Activated gamma-delta T cell treated with anti-CD3 and anti-CD28 coated beads, Interleukin-2, amount 50 U/mL, for 16 hours (primary cell): ENCODE results near the gene G3BP2.
"Not testable (repeated sequence)": the region's sequence is repeated elsewhere in the genome, so short reads cannot be mapped to it uniquely, and the experiment has no call there.

Experiments used
- DNase-seq: peaks from one replicate; pipeline ENCODE4 v3.0.0-alpha.2; 2020; ENCODE audit warnings: low read depth

The G3BP2 gene

DNA sequence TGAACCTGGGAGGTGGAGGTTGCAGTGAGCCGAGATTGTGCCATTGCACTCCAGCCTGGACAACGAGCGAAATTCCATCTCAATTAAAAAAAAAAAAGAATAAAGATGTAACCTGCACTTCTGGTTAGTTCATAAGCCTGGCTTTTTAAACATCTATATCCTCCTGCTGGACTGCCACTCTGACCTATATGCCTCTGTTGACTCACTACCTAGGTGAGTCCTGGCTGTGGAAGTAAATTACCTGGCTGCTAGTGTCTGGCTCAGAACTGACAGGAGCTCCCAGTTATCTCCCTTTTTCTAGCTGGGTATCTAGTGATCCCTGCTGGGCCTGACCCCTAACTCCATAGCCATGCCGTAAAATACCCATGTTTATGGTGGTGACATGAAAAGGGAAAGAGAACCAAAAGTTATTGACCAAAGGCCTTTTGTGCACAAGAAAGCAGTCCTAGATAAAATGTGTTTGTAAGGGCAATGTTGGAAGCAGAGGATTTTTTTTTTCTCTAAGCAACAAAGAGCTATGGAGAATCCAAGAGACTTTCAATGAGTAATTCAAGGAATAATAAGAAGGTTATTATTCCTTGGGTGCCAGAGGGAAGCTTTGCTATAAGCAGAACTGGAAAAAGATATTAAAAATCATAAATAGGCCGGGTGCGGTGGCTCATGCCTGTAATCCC, 10.4 kb upstream of the G3BP2 start:
- DNase-seq = no peak

DNA sequence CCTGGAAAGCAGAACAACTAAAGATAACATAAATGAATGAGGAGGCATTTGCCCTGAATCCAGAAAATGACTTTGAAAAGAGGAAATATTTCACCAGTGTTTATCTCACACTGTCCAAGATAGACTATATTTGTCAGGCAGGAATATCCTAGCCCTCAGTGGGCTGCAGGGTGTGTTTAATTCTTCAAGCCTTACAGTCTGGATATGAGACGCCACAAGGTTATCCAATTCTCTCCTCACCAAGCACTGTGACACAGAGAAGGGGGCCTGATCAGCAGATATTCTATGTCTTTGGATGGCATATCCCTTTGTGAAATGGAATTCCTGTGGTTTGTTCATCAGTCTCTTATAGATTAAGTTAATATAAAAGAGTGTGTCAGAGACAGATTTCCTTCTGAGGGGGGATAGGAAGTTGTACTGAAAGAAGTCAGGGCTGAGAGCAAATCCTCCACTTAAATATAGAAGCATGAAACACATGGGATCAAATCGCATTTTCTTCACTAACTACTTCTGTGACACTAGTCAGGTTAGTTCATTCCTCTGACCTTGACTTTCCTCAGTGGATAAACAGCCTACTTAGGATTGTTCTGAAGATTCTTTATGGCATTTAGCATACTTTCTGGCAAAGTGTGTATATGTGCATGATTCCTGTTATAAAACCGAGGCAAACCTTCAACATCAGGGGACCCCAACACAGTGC, 6.8 kb upstream of the G3BP2 start:
- DNase-seq = no peak

DNA sequence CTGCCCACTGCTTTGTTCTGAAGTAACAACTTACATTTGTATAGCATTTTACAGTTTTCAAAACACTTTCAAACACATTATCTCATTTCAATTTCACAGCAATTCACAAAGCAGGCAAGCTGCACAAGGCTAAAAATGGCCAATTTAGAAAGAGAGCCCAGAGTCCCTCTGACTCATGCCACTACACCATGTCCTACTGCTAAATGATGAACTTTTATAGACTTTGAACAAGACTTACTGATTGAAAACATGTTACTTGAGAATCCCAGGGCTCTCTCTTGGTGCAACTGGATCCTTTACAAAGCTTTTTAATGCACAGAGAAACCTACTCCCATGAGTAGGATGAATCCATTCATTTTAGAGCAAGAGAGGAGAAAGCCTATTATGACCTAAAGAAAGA, 5.8 kb upstream of the G3BP2 start:
- no peak for DNase-seq

- DNase-seq = no peak
Measured at GRCh38 chr4:75678473-75678872, 5.3 kb upstream of the G3BP2 start.

DNA sequence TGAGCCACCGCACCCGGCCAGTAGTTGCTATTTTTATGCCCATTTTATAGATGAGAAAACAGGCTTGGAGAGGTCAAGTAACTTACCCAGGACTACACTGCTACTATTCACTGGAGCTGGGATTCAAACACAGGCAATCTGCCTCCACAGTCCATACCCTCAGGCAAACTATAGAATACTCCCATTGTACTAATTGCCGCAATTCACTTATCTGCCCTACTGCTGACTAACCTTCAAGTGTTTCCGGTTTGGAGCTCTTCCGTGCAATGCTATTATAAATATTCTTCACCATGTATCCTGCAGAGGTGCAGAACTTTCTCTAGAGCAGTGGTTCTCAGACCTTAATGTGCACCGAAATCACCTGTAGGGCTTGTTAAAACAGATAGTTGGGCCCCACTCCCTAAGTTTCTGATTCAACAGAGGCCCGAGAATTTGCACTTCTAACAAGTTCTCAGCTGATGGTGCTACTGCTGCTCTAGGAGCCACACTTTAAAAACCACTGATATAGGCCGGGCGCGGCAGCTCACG, 1.9 kb upstream of the G3BP2 start:
- DNase-seq = no peak

DNA sequence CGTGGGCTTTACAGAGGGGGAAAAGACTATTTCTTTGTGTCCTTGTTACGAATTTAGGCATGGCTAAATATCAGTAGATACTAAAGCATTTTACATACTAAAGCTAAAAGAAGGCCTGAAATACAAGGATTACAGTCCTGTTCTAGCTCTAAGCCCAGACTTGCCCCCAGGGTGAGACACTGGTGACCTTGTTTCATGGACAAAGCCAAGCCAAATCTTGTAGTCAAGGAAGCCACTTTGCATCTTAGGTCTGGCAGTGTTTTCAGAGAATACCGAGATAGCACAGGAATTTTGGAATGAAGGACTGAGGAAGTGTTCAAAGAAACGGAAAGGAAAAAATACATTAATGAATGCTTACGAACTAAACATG, 733 bp upstream of the G3BP2 start:
- DNase-seq = no peak

- DNase-seq = peak; percentile 60
Measured at GRCh38 chr4:75672461-75673026, 667 bp downstream of the G3BP2 start.

DNA sequence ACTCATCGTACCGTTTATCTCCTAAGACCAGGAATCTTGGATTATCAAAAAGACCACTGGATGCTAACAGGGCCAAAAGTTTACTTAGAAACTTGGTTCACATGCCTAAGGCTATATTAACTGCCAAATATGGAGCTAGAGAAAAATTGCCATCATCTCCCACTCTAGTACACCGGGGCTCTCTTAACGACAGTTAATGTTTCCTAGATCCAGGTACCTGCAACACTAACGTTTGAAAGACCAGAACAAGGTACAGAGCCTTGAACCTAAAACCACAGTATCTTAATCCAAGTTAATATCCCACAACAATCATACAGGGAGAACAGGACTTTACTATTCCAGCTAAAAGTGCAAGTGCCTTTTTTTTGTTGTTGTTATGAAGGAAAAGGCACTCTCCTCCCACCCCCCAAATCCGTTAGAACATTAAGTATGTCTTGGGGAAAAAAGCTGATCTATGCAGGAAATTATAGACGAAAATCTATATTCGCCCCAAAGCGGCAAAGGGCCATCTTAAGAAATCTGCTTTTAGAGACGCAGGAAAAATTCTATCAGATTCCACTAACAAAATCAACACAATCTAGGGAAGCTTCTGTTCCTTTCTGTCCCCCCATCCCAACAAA, 1.3 kb downstream of the G3BP2 start:
- no peak for DNase-seq

DNA sequence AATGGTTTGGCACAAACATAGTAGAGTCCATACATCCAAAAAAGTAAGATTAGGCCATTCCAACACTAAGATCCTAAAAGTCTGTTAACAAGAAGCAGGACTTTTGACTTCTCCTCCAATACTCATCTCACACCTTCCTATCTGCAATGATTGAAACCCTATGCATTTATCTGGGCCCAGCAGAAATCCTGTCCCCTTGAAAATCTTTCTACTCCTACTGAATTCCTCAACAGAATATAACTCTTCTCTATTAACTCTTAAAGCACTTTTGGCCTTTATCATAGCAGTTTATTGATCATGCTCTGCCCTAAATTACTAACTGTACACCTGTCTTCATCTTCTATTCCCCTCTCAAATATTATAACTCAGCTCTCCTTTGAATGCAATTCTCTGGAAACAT, 4.6 kb downstream of the G3BP2 start:
- no peak for DNase-seq

GRCh38 chr4:75667636-75668035, 5.6 kb downstream of the G3BP2 start:
- DNase-seq = not testable (repeated sequence)

GRCh38 chr4:75666299-75666698, 6.9 kb downstream of the G3BP2 start:
- DNase-seq = no peak

DNA sequence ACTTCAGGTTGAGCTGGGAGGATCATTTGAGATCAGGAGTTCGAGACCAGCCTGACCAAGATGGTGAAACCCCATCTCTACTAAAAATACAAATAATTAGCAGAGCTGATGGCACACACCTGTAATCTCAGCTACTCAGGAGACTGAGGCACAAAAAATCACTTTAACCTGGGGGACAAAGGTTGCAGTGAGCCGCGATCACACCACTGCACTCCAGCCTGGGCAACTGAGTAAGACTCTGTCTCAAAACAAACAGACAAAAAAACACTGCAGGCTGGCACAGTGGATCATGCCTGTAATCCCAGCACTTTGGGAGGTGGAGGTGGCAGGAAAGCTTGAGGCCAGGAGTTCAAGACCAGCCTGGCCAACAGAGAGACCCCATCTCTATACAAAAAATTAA, 8.6 kb downstream of the G3BP2 start:
- not testable (repeated sequence) for DNase-seq

- DNase-seq = no peak
Measured at GRCh38 chr4:75662626-75663025, 10.6 kb downstream of the G3BP2 start.

- DNase-seq = no peak
Measured at GRCh38 chr4:75660491-75660890, 12.7 kb downstream of the G3BP2 start.

DNA sequence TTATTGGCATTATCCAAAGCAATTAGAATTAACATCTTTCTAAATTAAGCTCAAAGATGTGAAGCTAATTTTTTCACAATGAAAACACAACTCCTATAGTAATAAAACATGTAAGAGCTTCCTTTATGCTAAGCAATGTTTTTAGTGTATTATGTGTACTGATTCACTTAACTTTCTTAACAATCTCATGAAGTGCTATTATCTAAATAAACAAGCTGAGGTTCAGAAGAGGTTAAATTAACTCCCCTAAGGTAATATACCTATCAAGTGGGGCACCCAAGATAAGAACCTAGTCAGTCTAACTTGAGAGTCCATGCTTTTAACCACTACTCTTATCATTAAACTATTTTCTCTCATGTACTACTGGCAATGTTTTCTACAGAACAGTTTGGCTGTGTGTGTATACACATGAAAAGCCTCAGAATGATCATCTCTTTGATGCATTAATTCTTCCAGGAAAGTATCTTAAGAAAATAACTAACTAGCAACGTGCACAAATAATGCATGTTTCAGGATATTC, 13.6 kb downstream of the G3BP2 start:
- no peak for DNase-seq

DNA sequence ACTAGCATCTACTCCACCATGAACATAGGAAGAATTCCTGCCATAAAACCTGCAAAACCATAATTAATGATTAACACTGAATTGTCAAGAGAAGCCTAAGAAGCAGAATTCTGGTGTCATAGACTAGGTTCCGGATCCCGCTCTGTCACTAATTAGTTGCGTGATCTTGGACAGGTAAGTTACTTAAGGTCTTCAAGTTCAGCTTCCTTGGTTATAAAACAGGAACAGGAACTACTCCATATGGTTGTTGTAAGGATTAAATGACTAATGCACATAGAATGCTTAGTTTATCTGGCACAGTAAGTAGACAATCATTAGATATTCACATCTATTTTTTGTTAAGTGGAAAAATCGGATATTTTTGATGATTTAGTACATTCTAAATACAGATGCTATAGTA, 14.3 kb downstream of the G3BP2 start:
- no peak for DNase-seq

- no peak for DNase-seq
Measured at GRCh38 chr4:75655562-75655961, 17.6 kb downstream of the G3BP2 start.

DNA sequence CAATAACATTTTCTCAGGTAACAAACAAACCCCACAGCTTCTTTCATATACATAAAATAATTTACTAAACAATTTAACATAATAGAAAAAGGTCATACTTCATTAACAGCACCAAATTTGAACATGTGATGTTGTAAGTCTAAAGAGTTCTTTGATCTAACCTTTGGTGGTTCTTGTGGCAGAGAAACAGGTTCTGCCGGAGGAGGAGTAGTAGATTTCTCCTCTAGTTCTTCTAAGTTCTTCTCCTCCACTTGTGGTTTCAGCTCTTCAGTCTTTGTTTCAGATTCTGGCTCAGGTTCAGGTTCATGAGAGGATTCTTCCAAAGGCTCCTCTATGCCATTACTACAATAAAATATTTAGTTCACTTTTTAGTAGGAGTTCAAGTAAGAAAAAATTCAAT, 18.3 kb downstream of the G3BP2 start:
- no peak for DNase-seq

- no peak for DNase-seq
Measured at GRCh38 chr4:75653845-75654503, 19.2 kb downstream of the G3BP2 start.

GRCh38 chr4:75644095-75644494, 29.1 kb downstream of the G3BP2 start:
- DNase-seq = no peak

DNA sequence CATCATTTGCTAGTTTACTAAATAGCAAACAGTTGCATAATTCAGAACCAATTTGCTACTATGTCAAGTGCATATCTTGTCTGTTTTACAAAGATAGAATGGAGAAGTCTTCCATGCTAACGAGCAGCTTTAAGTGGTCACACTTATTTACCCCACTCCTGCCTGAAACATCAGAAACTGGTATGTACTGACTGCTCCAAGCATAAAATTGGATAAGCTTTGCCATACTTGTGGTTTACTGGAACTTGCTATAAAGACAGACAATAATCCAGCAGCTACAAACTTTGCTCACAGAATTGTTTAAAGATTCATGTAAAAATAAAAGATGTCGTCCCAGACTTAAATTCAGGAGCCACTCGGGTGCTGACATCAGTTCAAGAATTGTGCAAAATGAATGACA, 29.6 kb downstream of the G3BP2 start:
- DNase-seq = no peak

GRCh38 chr4:75639124-75639695, 34.0 kb downstream of the G3BP2 start:
- DNase-seq = no peak
